Smooth muscle cell (in vitro differentiated cells): ENCODE data around the gene NIM1K. TPM values are rescaled to one million over a fixed set of nuclear protein-coding genes. Genes with fewer than 3 reads are reported as not detected.
"Not testable (repeated sequence)": the region's sequence is repeated elsewhere in the genome, so short reads cannot be mapped to it uniquely, and the experiment has no call there.

Experiments used
- DNase-seq: peaks from one replicate; lab custom pipeline; 2025; ENCODE audit not compliant: unreplicated experiment; lab: John Stamatoyannopoulos, UW
- H2AFZ ChIP-seq: fragments of 200-600 bp; sonication (generic); 2 replicates; pipeline ENCODE4 v1.6.0; 2016; ENCODE audit warnings: antibody characterized with exemption, low read depth, mild to moderate bottlenecking
- H3F3A ChIP-seq: fragments of 200-600 bp; sonication (generic); 2 replicates; pipeline ENCODE4 v1.6.0; 2017; ENCODE audit warnings: antibody characterized with exemption, low read depth
- H3K27ac ChIP-seq: fragments of 200-600 bp; sonication (generic); 2 replicates; pipeline ENCODE4 v1.5.1; 2016; ENCODE audit warnings: low read depth, mild to moderate bottlenecking
- H3K27me3 ChIP-seq: fragments of 200-600 bp; sonication (generic); 2 replicates; pipeline ENCODE4 v1.6.1; 2016; ENCODE audit warnings: low read depth, mild to moderate bottlenecking
- H3K36me3 ChIP-seq: fragments of 200-600 bp; sonication (generic); 2 replicates; pipeline ENCODE4 v1.5.1; 2016; ENCODE audit warnings: low read depth
- H3K4me1 ChIP-seq: fragments of 200-600 bp; sonication (generic); 2 replicates; pipeline ENCODE4 v1.5.1; 2016; ENCODE audit warnings: low read depth
- H3K4me2 ChIP-seq: fragments of 200-600 bp; sonication (generic); 2 replicates; pipeline ENCODE4 v1.6.0; 2016; ENCODE audit warnings: mild to moderate bottlenecking
- H3K4me3 ChIP-seq: fragments of 200-600 bp; sonication (generic); 2 replicates; pipeline ENCODE4 v1.5.1; 2016; ENCODE audit warnings: mild to moderate bottlenecking
- H3K79me2 ChIP-seq: fragments of 200-600 bp; sonication (generic); 2 replicates; pipeline ENCODE4 v1.6.0; 2016; ENCODE audit warnings: low read depth, mild to moderate bottlenecking
- H3K9ac ChIP-seq: fragments of 200-600 bp; sonication (generic); 2 replicates; pipeline ENCODE4 v1.6.0; 2016; ENCODE audit warnings: low read depth
- H3K9me3 ChIP-seq: fragments of 200-600 bp; sonication (generic); replicated peaks from 2 replicates; pipeline ENCODE4 v1.5.1; 2016; ENCODE audit warnings: low read depth
- H4K20me1 ChIP-seq: fragments of 200-600 bp; sonication (generic); 2 replicates; pipeline ENCODE4 v1.6.0; 2016; ENCODE audit warnings: low read depth
- WGBS: methylation state at CpG from one replicate; pipeline ENCODE4 v1.1.7; 2016; ENCODE audit warnings: low lambda C conversion rate; 5-methylcytosine and 5-hydroxymethylcytosine counted together
- polyA plus RNA-seq: library from polyadenylated mRNA; unstranded; fragments of >200 nt; fragmentation: Nextera tagmentation; extraction: Ambion mirVana; gene quantifications from 2 replicates; pipeline ENCODE4 v1.2.1, GENCODE V29; 2016
- total RNA-seq: library from RNA; depleted of rRNA; stranded (reverse); fragments of >200 nt; gene quantifications from 2 replicates; pipeline ENCODE4 v1.2.3, GENCODE V29; 2014
- TF ChIP-seq, protein P1 (sequence below): fragments of 200-600 bp; sonication (generic); IDR thresholded peaks from 2 replicates; pipeline ENCODE4 v1.5.1; 2017; ENCODE audit warnings: borderline replicate concordance, mild to moderate bottlenecking, antibody characterized with exemption; ENCODE audit not compliant: insufficient read depth, poor library complexity, severe bottlenecking

The NIM1K gene
- total and polyA plus RNA-seq, 2 experiments from 2014 or later = 0.17 to 0.54 TPM

DNA sequence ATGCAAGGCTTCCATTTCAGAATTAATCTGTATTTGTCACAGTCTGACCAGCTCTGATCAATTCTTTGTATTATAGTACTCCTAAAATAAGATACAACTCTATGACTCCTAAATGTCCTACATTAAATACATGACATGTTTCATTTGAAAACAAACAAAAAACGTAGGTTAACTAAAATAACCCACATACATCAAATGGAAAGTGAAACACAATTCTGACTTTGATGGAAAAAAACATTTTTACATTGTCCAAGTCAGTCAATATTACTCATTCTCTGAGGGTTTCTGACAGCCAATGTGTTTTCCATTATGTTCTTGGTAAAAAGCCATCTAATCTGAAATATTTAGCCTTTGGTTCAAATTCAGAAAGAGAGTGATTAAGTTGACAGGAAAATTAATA is 112.5 kb downstream of the NIM1K start:
- Histone ChIP-seq H4K20me1 (peaks cover 100% of the 10 kb centered on the region), H2AFZ (no peak overlapping the region), H3K79me2 (peaks cover 99% of the 10 kb centered on the region), H3K27me3 (no peaks in the 10 kb centered on the region), H3F3A (peaks cover 8% of the 10 kb centered on the region), H3K4me3 (no peak overlapping the region), H3K36me3 (no peaks in the 10 kb centered on the region), H3K9me3 (no peaks in the 10 kb centered on the region), H3K4me2 (no peak overlapping the region), H3K9ac (no peak overlapping the region), H3K27ac (no peak overlapping the region), H3K4me1 (peaks cover 27% of the 10 kb centered on the region)
- DNase-seq = no peak
- TF ChIP-seq, protein P1, sequence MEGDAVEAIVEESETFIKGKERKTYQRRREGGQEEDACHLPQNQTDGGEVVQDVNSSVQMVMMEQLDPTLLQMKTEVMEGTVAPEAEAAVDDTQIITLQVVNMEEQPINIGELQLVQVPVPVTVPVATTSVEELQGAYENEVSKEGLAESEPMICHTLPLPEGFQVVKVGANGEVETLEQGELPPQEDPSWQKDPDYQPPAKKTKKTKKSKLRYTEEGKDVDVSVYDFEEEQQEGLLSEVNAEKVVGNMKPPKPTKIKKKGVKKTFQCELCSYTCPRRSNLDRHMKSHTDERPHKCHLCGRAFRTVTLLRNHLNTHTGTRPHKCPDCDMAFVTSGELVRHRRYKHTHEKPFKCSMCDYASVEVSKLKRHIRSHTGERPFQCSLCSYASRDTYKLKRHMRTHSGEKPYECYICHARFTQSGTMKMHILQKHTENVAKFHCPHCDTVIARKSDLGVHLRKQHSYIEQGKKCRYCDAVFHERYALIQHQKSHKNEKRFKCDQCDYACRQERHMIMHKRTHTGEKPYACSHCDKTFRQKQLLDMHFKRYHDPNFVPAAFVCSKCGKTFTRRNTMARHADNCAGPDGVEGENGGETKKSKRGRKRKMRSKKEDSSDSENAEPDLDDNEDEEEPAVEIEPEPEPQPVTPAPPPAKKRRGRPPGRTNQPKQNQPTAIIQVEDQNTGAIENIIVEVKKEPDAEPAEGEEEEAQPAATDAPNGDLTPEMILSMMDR = no peak
- WGBS = 86% methylated on average over 1 of the region's 1 CpG

DNA sequence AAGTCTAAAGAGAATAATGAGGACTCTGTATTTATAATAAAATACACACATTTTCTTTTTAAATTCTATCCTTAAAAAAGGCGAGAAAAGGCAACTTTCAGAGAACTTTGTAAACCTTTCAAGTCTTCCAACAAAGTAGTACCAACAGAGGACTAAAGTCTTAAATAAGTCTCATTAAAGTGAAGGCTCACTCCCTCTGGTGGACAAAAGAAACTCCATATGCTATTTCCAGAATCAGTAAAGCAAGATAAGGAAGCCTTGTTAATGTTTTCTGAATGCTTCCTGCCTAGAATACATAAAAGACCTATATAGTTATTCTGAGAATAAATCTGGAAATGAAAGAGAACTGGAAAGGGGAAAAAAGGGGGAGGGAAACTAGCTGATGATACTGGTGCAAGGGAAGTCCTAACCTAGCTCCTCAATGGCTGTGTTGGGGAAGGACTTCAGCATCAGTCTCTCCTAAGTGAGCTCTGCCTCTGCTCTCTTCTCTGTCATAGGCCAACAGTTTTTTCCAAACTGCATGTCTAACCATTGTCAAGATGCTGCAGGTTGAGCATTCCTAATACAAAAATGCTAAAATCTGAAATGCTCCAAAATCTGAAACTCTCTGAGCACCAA is 114.0 kb downstream of the NIM1K start:
- TF ChIP-seq, protein P1 = peak; percentile 65
- peaks cover 40% of the 10 kb centered on the region for H3K4me1 ChIP-seq
- H2AFZ ChIP-seq = no peak overlapping the region
- 90% methylated on average over 1 of the region's 1 CpG for WGBS
- no peak overlapping the region for H3K9ac ChIP-seq
- H3K36me3 ChIP-seq = no peaks in the 10 kb centered on the region
- H3F3A ChIP-seq = peaks cover 8% of the 10 kb centered on the region
- DNase-seq = no peak
- H3K27ac ChIP-seq = peak overlapping the region; percentile 6
- no peaks in the 10 kb centered on the region for H3K27me3 ChIP-seq
- H3K79me2 ChIP-seq = peaks cover 99% of the 10 kb centered on the region
- H3K4me2 ChIP-seq = no peak overlapping the region
- peaks cover 100% of the 10 kb centered on the region for H4K20me1 ChIP-seq
- no peak overlapping the region for H3K4me3 ChIP-seq
- no peaks in the 10 kb centered on the region for H3K9me3 ChIP-seq

- not testable (repeated sequence) for H3K36me3 ChIP-seq, H3K27ac ChIP-seq, H3K4me2 ChIP-seq, DNase-seq, H3K27me3 ChIP-seq, H3K4me3 ChIP-seq, H3K9me3 ChIP-seq, H3F3A ChIP-seq, H3K9ac ChIP-seq, H2AFZ ChIP-seq
- Histone ChIP-seq H3K4me1 (peaks cover 48% of the 10 kb centered on the region), H3K79me2 (peaks cover 100% of the 10 kb centered on the region), H4K20me1 (peaks cover 100% of the 10 kb centered on the region)
- 87% methylated on average over 5 of the region's 5 CpGs for WGBS
Observed at GRCh38 chr5:43306954-43307353, 114.9 kb downstream of the NIM1K start.

DNA sequence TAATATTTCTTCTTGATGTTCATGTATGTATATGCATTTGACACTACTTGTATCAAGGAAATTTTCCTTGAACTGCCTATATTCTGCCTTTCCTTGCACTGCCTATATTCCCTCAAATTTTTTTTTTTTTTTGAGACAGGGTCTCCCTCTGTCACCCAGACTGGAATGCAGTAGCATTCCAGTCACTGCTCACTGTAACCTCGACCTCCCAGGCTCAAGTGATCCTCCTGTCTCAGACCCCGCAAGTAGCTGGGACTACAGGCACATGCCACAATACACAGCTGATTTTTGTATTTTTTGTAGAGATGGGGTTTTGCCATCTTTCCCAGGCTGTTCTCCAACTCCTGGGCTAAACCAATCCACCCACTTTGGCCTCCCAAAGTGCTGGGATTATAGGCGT is 117.1 kb downstream of the NIM1K start:
- Histone ChIP-seq H3K79me2 (peaks cover 90% of the 10 kb centered on the region), H4K20me1 (peaks cover 90% of the 10 kb centered on the region), H2AFZ (no peak overlapping the region), H3K4me2 (peak overlapping the region; percentile 88), H3F3A (peaks cover 4% of the 10 kb centered on the region), H3K9me3 (no peaks in the 10 kb centered on the region), H3K4me3 (peak overlapping the region; percentile 89), H3K36me3 (no peaks in the 10 kb centered on the region), H3K27me3 (no peaks in the 10 kb centered on the region), H3K27ac (peak overlapping the region; percentile 20), H3K4me1 (peaks cover 50% of the 10 kb centered on the region), H3K9ac (no peak overlapping the region)
- WGBS = 52% methylated on average over 3 of the region's 3 CpGs
- no peak for DNase-seq
- TF ChIP-seq, protein P1 = no peak
